Kidney (tissue), 14 donors: Measurements from ENCODE around the gene ADGRL3. TPM values are rescaled to one million over a fixed set of nuclear protein-coding genes. Genes with fewer than 3 reads are reported as not detected.

Experiments
- DNase-seq, 5 donors: peaks; one replicate each; pipeline ENCODE4 v3.0.0-alpha.2; 2013 to 2020
- FAIRE-seq: peaks from 2 replicates; lab custom pipeline; 2012; peaks lifted over from hg19 to GRCh38; lab: Jason Lieb, UNC
- H3K27ac ChIP-seq, 2 donors: one replicate each; pipeline ENCODE4 v1.7.0; 2013; ENCODE audit warnings: low read depth in 2 of 2, low read length in 2 of 2, inconsistent platforms in 1 of 2
- H3K27me3 ChIP-seq: one replicate; pipeline ENCODE4 v1.7.1; 2013; ENCODE audit warnings: low read length, inconsistent platforms; ENCODE audit not compliant: control insufficient read depth, insufficient read depth
- H3K36me3 ChIP-seq, 3 donors: one replicate each; pipeline versions ENCODE4 v1.7.0 to v1.7.1; 2013; ENCODE audit warnings: low read length in 3 of 3, control low read depth in 1 of 3, inconsistent platforms in 1 of 3; ENCODE audit not compliant: insufficient read depth in 3 of 3, control insufficient read depth in 2 of 3
- H3K4me1 ChIP-seq, 3 donors: one replicate each; pipeline versions ENCODE4 v1.7.0 to v1.7.1; 2013; ENCODE audit warnings: low read length in 3 of 3, inconsistent platforms in 1 of 3, low read depth in 1 of 3; ENCODE audit not compliant: control insufficient read depth in 2 of 3, insufficient read depth in 2 of 3
- H3K4me3 ChIP-seq, 3 donors: one replicate each; pipeline versions ENCODE4 v1.7.0 to v1.8.1; 2013; ENCODE audit warnings: low read length in 3 of 3, control low read depth in 1 of 3, inconsistent platforms in 1 of 3
- H3K9ac ChIP-seq, 3 donors: one replicate each; pipeline versions ENCODE4 v1.7.0 to v1.7.1; 2013; ENCODE audit warnings: low read length in 3 of 3, control low read depth in 1 of 3, inconsistent platforms in 1 of 3
- H3K9me3 ChIP-seq, 3 donors: one replicate each; pipeline versions ENCODE4 v1.7.0 to v1.7.1; 2013; ENCODE audit warnings: low read length in 3 of 3, control low read depth in 1 of 3, inconsistent platforms in 1 of 3; ENCODE audit not compliant: control insufficient read depth in 2 of 3, insufficient read depth in 1 of 3
- CTCF ChIP-seq: IDR thresholded peaks from 3 replicates; pipeline ENCODE4 v1.5.1; 2012; ENCODE audit warnings: mild to moderate bottlenecking, moderate library complexity, borderline replicate concordance; ENCODE audit not compliant: insufficient read depth; ENCODE audit errors: extremely low read depth
- intact Hi-C: fragments of 100-400 bp; cut with DNase I; formaldehyde crosslinking; loops from one replicate; pipeline ENCODE4 v1.11.1; 2022
- polyA plus RNA-seq: library from polyadenylated mRNA; stranded (reverse); fragments of 350-450 nt; fragmentation: Illumina TruSeq; extraction: RNeasy Lipid Tissue Mini Kit (QIAGEN cat#74804); gene quantifications from one replicate; pipeline ENCODE4 v1.2.3, GENCODE V29; 2014; ENCODE audit warnings: low read depth, low replicate concordance; ENCODE audit not compliant: insufficient read depth
- total RNA-seq: library from RNA; stranded (reverse); fragmentation: NEBNext Ultra II Directional; extraction: Animal tissue kit (Norgen Biotek cat#: 25700); gene quantifications from one replicate; pipeline ENCODE4 v1.2.1, GENCODE V29; 2021
- donor health status: control.
- donor health status: control.
- donor health status: control.
- donor health status: control.
- donor health status: control.
- donor health status: DM: yes; HTN: yes; CAD: no.
- donor health status: Normal renal cell carcinoma (clear cell type).

Gene ADGRL3
- total and polyA plus RNA-seq, 2 donors from 2014 or later: 1.3 to 8.9 TPM

DNA sequence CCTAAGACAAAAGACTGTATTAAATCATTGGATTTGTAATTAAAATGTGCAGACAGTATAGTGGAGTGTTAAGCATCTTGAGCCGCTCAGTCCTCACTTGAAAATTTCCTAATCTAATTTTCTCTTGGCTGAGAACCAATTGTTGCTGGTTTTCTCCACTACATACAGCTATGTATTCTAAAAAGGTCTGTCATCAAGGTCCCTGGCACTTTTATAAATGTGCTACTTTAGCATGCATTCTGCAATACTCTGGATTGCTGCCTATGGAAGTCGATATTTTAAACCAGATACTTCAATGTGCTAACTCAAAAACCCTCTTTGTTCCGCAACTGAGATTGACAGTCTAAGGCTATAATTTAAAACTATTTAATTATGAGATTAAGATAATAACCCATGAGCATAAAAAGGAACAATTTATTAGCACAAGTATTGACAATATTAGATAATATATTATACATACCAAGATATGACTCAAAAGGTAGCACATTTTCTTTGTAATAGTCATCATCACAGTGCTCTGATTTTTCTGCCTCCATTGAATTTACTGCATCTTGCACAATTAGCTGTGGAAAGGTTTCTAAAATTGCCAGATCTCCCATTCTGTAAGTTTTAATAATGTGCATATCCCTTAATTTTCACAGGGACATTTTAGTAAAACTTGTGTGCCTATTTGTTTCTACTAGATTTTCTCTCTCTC, 815.1 kb downstream of the ADGRL3 start:
- FAIRE-seq (no peak), DNase-seq (no peak)
- Histone ChIP-seq H3K36me3 (no peaks in the 10 kb centered on the region), H3K27ac (no peak overlapping the region), H3K4me3 (no peak overlapping the region), H3K9ac (no peak overlapping the region), H3K9me3 (no peaks in the 10 kb centered on the region), H3K4me1 (no peaks in the 10 kb centered on the region), H3K27me3 (no peaks in the 10 kb centered on the region)
- no peak for TF ChIP-seq CTCF
- intact Hi-C loops: no loop called here

DNA sequence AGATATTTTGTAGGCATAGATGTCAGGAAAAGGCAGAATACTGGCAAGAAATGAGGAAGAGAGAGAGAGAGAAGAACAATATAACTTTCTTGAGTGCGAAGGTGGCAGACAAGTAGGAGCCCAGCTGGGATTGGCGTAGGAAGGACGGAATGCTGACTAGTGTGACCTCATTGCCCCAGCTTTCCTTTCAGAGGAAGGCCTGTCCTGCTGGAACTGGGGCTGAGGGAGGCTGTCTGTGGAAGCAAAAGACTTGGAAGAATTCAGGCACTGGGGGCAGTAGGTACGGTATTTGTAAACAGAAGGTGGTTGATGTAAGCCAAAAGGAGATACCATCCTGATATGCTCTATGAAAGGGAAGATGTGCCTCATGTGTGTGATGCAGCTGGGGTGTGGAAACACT, 818.4 kb downstream of the ADGRL3 start:
- H3K36me3 ChIP-seq: no peaks in the 10 kb centered on the region
- H3K27me3 ChIP-seq: no peaks in the 10 kb centered on the region
- H3K27ac ChIP-seq: no peak overlapping the region
- DNase-seq: no peak
- no peak overlapping the region for H3K9ac ChIP-seq
- no peak overlapping the region for H3K4me3 ChIP-seq
- no peaks in the 10 kb centered on the region for H3K4me1 ChIP-seq
- no peak for TF ChIP-seq CTCF
- no peak for FAIRE-seq
- intact Hi-C loops: no loop called here
- no peaks in the 10 kb centered on the region for H3K9me3 ChIP-seq

- Histone ChIP-seq H3K9me3 (no peaks in the 10 kb centered on the region), H3K36me3 (no peaks in the 10 kb centered on the region), H3K4me3 (no peak overlapping the region), H3K27me3 (no peaks in the 10 kb centered on the region), H3K9ac (no peak overlapping the region), H3K27ac (no peak overlapping the region), H3K4me1 (no peaks in the 10 kb centered on the region)
- intact Hi-C loops: no loop called here
- FAIRE-seq (no peak), DNase-seq (no peak)
- TF ChIP-seq CTCF: no peak
Observed at GRCh38 chr4:62023633-62024032, 823.5 kb downstream of the ADGRL3 start.

GRCh38 chr4:62028745-62029144, 828.6 kb downstream of the ADGRL3 start:
- no peak for TF ChIP-seq CTCF
- intact Hi-C loops: no loop called here
- Histone ChIP-seq H3K36me3 (no peaks in the 10 kb centered on the region), H3K9ac (no peak overlapping the region), H3K27me3 (no peaks in the 10 kb centered on the region), H3K4me1 (no peaks in the 10 kb centered on the region), H3K4me3 (no peak overlapping the region), H3K9me3 (no peaks in the 10 kb centered on the region), H3K27ac (no peak overlapping the region)
- DNase-seq (no peak), FAIRE-seq (no peak)
